Uterus (tissue), 2 donors: ENCODE data around the gene RREB1.

Experiments used
- CTCF ChIP-seq, 4 experiments: fragments of 200-600 bp in 2 of 4; fragments of 450-650 bp in 2 of 4; sonication (generic) in 2 of 4; IDR thresholded peaks; one replicate each; pipeline ENCODE4 v1.5.1; 2016 to 2019; ENCODE audit warnings: antibody characterized with exemption in 4 of 4, mild to moderate bottlenecking in 2 of 4, moderate library complexity in 1 of 4
- POLR2A ChIP-seq, 2 donors: fragments of 450-650 bp; IDR thresholded peaks; one replicate each; pipeline ENCODE4 v1.6.1; 2016; ENCODE audit warnings: antibody characterized with exemption in 2 of 2, mild to moderate bottlenecking in 1 of 2, moderate library complexity in 1 of 2

- TF ChIP-seq POLR2A (IDR thresholded peaks at IDR 0.05) (no peak), CTCF (IDR thresholded peaks at IDR 0.05) (no peak)
Observed at GRCh38 chr6:7100753-7101081, 7.0 kb upstream of the RREB1 start.
